GM12878 (cell line): ENCODE data around the gene SLX9. TPM values are rescaled to one million over a fixed set of nuclear protein-coding genes. Genes with fewer than 3 reads are reported as not detected.
A peak's percentile ranks its signal among the peaks of the same experiment; 100 is the strongest.

Experiments
- ATAC-seq: fragments of 200-7000 bp; cut with Tn5 transposase; 3 replicates; pipeline ENCODE4 v1.9.1; 2020; ENCODE audit warnings: mild to moderate bottlenecking, moderate library complexity
- BruUV-seq: library from RNA; stranded (reverse); fragments of 400-500 nt; replicated peaks from 2 replicates; lab custom pipeline; 2021; lab: Mats Ljungman, UMichigan
- CTCF ChIA-PET: fragments of 300-600 bp; sonication (Branson Sonifier 250); formaldehyde crosslinking; extraction: SDS; loops from one replicate; lab custom pipeline; 2021; ENCODE audit warnings: inconsistent platforms; lab: Yijun Ruan, JAX
- POLR2A ChIA-PET: fragments of 350-600 bp; formaldehyde crosslinking; extraction: SDS; loops from one replicate; lab custom pipeline; 2021; ENCODE audit warnings: inconsistent platforms; lab: Charles Lee
- RAD21 ChIA-PET: fragments of 300-600 bp; sonication (Branson Sonifier 250); formaldehyde crosslinking; loops from one replicate; lab custom pipeline; 2023; ENCODE audit warnings: antibody characterized with exemption; ENCODE audit not compliant: unreplicated experiment; lab: Charles Lee
- SMC1A ChIA-PET: fragments of 300-600 bp; sonication (Branson Sonifier 250); formaldehyde crosslinking; loops from one replicate; lab custom pipeline; 2023; ENCODE audit not compliant: unreplicated experiment, uncharacterized antibody; lab: Charles Lee
- DNase-seq: peaks from one replicate; pipeline ENCODE4 v3.0.0-alpha.2; 2011; ENCODE audit warnings: low read depth, low spot score
- FAIRE-seq: peaks from 3 replicates; lab custom pipeline; 2011; peaks lifted over from hg19 to GRCh38; lab: Jason Lieb, UNC
- H2AFZ ChIP-seq: 2 replicates; pipeline ENCODE4 v1.6.0; 2011; ENCODE audit warnings: low read depth, low read length, control low read depth; ENCODE audit not compliant: control insufficient read depth
- H3K27ac ChIP-seq: 2 replicates; pipeline ENCODE4 v1.5.1; 2011; ENCODE audit warnings: control low read depth; ENCODE audit not compliant: control insufficient read depth, insufficient read depth
- H3K27me3 ChIP-seq, 2 experiments: replicated peaks in 1 of 2; 2 replicates each; pipeline versions ENCODE4 v1.6.0 to v1.6.1; 2011; ENCODE audit warnings: low read length in 1 of 2; ENCODE audit not compliant: control insufficient read depth in 2 of 2, insufficient read depth in 2 of 2
- H3K36me3 ChIP-seq, 2 experiments: 2 replicates each; pipeline ENCODE4 v1.5.1; 2011; ENCODE audit warnings: low read length in 1 of 2; ENCODE audit not compliant: control insufficient read depth in 2 of 2, insufficient read depth in 2 of 2
- H3K4me1 ChIP-seq: 2 replicates; pipeline ENCODE4 v1.6.1; 2011; ENCODE audit warnings: mild to moderate bottlenecking, low read length, moderate library complexity, mixed read lengths; ENCODE audit not compliant: control insufficient read depth, insufficient read depth
- H3K4me2 ChIP-seq: 2 replicates; pipeline ENCODE4 v1.6.0; 2011; ENCODE audit warnings: control low read depth; ENCODE audit not compliant: control insufficient read depth, insufficient read depth
- H3K4me3 ChIP-seq: fragments of 200-600 bp; sonication (generic); 2 replicates; pipeline ENCODE4 v1.5.1; 2016
- H3K79me2 ChIP-seq: 2 replicates; pipeline ENCODE4 v1.6.0; 2011; ENCODE audit warnings: low read length; ENCODE audit not compliant: control insufficient read depth, insufficient read depth
- H3K9ac ChIP-seq: 2 replicates; pipeline ENCODE4 v1.8.0; 2011; ENCODE audit warnings: low read length, control low read depth, mixed read lengths; ENCODE audit not compliant: control insufficient read depth, insufficient read depth
- H3K9me3 ChIP-seq: replicated peaks from 3 replicates; pipeline ENCODE4 v1.5.1; 2011; ENCODE audit warnings: mild to moderate bottlenecking, low read length; ENCODE audit not compliant: control insufficient read depth, insufficient read depth
- H4K20me1 ChIP-seq: 2 replicates; pipeline ENCODE4 v1.6.0; 2011; ENCODE audit not compliant: control insufficient read depth, insufficient read depth
- CBX3 ChIP-seq: fragments of 200-600 bp; sonication (generic); IDR thresholded peaks from 2 replicates; pipeline ENCODE4 v1.6.1; 2016; ENCODE audit warnings: low read depth, borderline replicate concordance
- CBX5 ChIP-seq: sonication (generic); IDR thresholded peaks from 2 replicates; pipeline ENCODE4 v1.6.1; 2016; ENCODE audit warnings: low read depth, moderate library complexity, mild to moderate bottlenecking, inconsistent platforms
- EED ChIP-seq: sonication (generic); IDR thresholded peaks from 2 replicates; pipeline ENCODE4 v1.6.1; 2016; ENCODE audit warnings: antibody characterized with exemption, low read depth
- EP300 ChIP-seq, 2 experiments: fragments of 150-350 bp in 1 of 2; IDR thresholded peaks; 2 replicates each; pipeline ENCODE4 v1.6.1; 2011 to 2012; ENCODE audit warnings: low read depth in 2 of 2, low read length in 2 of 2, borderline replicate concordance in 1 of 2, improper control_type of control experiment in 1 of 2, inconsistent platforms in 1 of 2; ENCODE audit not compliant: control insufficient read depth in 1 of 2
- ESRRA ChIP-seq: IDR thresholded peaks from 2 replicates; pipeline ENCODE4 v1.6.1; 2012; ENCODE audit warnings: mild to moderate bottlenecking, low read length, improper control_type of control experiment
- HCFC1 ChIP-seq: fragments of 150-350 bp; IDR thresholded peaks from 2 replicates; pipeline ENCODE4 v1.6.1; 2014; ENCODE audit warnings: low read length
- KLF5 ChIP-seq: fragments of 450-650 bp; IDR thresholded peaks from 2 replicates; pipeline ENCODE4 v1.6.1; 2014; ENCODE audit warnings: mild to moderate bottlenecking; ENCODE audit not compliant: partially characterized antibody
- MTA3 ChIP-seq: IDR thresholded peaks from 2 replicates; pipeline ENCODE4 v1.6.1; 2012; ENCODE audit warnings: low read length, inconsistent platforms, borderline replicate concordance
- NR2C2 ChIP-seq: IDR thresholded peaks from 2 replicates; pipeline ENCODE4 v1.6.1; 2011; ENCODE audit warnings: borderline replicate concordance, low read depth; ENCODE audit not compliant: control insufficient read depth, insufficient read length
- POLR2AphosphoS5 ChIP-seq: IDR thresholded peaks from 2 replicates; pipeline ENCODE4 v1.6.1; 2011; ENCODE audit warnings: mild to moderate bottlenecking, low read length, inconsistent platforms
- SMC3 ChIP-seq: IDR thresholded peaks from 2 replicates; pipeline ENCODE4 v1.6.1; 2011; ENCODE audit warnings: low read length, improper control_type of control experiment, borderline replicate concordance
- SREBF1 ChIP-seq: IDR thresholded peaks from 2 replicates; pipeline ENCODE4 v1.6.1; 2012; ENCODE audit warnings: mild to moderate bottlenecking, low read length
- SUPT20H ChIP-seq: IDR thresholded peaks from 2 replicates; pipeline ENCODE4 v1.6.1; 2011; ENCODE audit warnings: low read depth, mild to moderate bottlenecking, low read length, moderate library complexity, borderline replicate concordance; ENCODE audit not compliant: control insufficient read depth
- ZBTB40 ChIP-seq: fragments of 450-650 bp; IDR thresholded peaks from 2 replicates; pipeline ENCODE4 v1.6.1; 2016; ENCODE audit warnings: mild to moderate bottlenecking, moderate library complexity, borderline replicate concordance
- ZNF217 ChIP-seq: fragments of 450-650 bp; IDR thresholded peaks from 2 replicates; pipeline ENCODE4 v1.6.1; 2017; ENCODE audit warnings: antibody characterized with exemption, mild to moderate bottlenecking
- WGBS: methylation state at CpG from one replicate; pipeline ENCODE4 v1.1.6; 2016; ENCODE audit warnings: low lambda C conversion rate; ENCODE audit not compliant: insufficient replicate concordance, insufficient coverage; ENCODE audit errors: missing lambda C conversion rate; 5-methylcytosine and 5-hydroxymethylcytosine counted together
- in situ Hi-C: fragments of 300-500 bp; cut with MboI; formaldehyde crosslinking; loops from 9 replicates; pipeline ENCODE4 v1.14.3; 2018; ENCODE audit warnings: mixed read lengths
- intact Hi-C: fragments of 100-400 bp; cut with micrococcal nuclease; formaldehyde crosslinking; loops from one replicate; pipeline ENCODE4 v1.14.2; 2022; ENCODE audit not compliant: unreplicated experiment
- polyA plus RNA-seq, 11 experiments: library from polyadenylated mRNA; depleted of rRNA in 4 of 11; unstranded in 6 of 11; stranded (reverse) in 5 of 11; fragments of >200 nt; fragmentation: Nextera tagmentation in 4 of 11; fragmentation: Illumina TruSeq in 1 of 11; extraction: Ambion mirVana in 4 of 11; extraction: Trizol in 1 of 11; gene quantifications; 1 replicate in 1 of 11; 2 replicates in 10 of 11; pipeline versions ENCODE4 v1.2.1 to v1.2.3, GENCODE V29; 2011 to 2016; ENCODE audit warnings: inconsistent platforms in 2 of 11, missing spikeins in 2 of 11, low read depth in 1 of 11
- total RNA-seq, 4 experiments: library from RNA; depleted of rRNA in 3 of 4; stranded (reverse); fragments of >200 nt in 3 of 4; fragmentation: Illumina TruSeq in 1 of 4; extraction: Trizol in 1 of 4; gene quantifications; 2 replicates each; pipeline versions ENCODE4 v1.2.1 to v1.2.3, GENCODE V29; 2013 to 2021
- TF ChIP-seq, protein P1 (sequence below): fragments of 150-350 bp; IDR thresholded peaks from 2 replicates; pipeline ENCODE4 v1.6.1; 2014; ENCODE audit warnings: mild to moderate bottlenecking, low read depth, low read length
- TF ChIP-seq, protein P2 (sequence below): fragments of 450-650 bp; IDR thresholded peaks from 2 replicates; pipeline ENCODE4 v1.6.1; 2018; ENCODE audit warnings: borderline replicate concordance, mild to moderate bottlenecking; ENCODE audit not compliant: partially characterized antibody

Gene SLX9
- total and polyA plus RNA-seq, 10 of the 15 experiments (the other 5 are each of a cell fraction or from before 2014, with no cell fraction given) = 0.69 to 81.3 (median 33.9) TPM

DNA sequence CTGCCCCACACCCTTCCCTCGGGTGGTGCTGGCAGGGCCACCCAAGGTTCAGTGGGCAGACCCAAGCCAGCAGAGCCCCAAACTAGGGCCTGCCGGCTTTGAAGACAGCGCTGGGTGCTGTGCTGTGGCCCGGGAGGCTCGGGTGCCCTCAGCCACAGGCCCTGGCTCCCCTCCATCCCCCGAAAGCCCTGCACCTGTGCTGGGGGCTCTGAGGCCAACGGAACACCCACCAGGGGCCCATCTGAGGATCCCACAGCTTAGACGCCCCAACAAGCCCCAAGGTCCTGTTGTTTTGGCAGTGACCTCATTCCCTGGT lies 27.7 kb upstream of the SLX9 start:
- DNase-seq (no peak), ATAC-seq (no peak), FAIRE-seq (no peak)
- Histone ChIP-seq H3K27ac (peak overlapping the region; percentile 62), H2AFZ (peak overlapping the region; percentile 7; the same call in 1 of the 2 replicates), H3K4me2 (peak overlapping the region; percentile 31), H3K36me3 (peaks cover 3 to 10% of the 10 kb centered on the region in 2 experiments; a peak in 3 of 4 replicates), H3K4me1 (peaks cover 35% of the 10 kb centered on the region), H3K9me3 (no peaks in the 10 kb centered on the region), H4K20me1 (no peaks in the 10 kb centered on the region), H3K4me3 (no peak overlapping the region), H3K9ac (peak overlapping the region; percentile 3; the same call in 1 of the 2 replicates), H3K79me2 (peaks cover 10% of the 10 kb centered on the region), H3K27me3 (no peaks in the 10 kb centered on the region)
- SMC1A ChIA-PET = no interaction called here
- WGBS = 18% methylated on average over 8 of the region's 8 CpGs
- POLR2A ChIA-PET = no interaction called here
- intact Hi-C loops (no loop called here), in situ Hi-C loops (no loop called here)
- no TSS peak for BruUV-seq
- CTCF ChIA-PET = no interaction called here
- RAD21 ChIA-PET = no interaction called here
- no peak for TF ChIP-seq ESRRA
- no peak for TF ChIP-seq SREBF1
- TF ChIP-seq NR2C2 = no peak
- no peak for TF ChIP-seq CBX3
- no peak for TF ChIP-seq SUPT20H
- TF ChIP-seq SMC3 = no peak
- no peak for TF ChIP-seq POLR2AphosphoS5
- no peak for TF ChIP-seq EP300 (IDR thresholded peaks at IDR 0.05; ENCODE audit: borderline replicate concordance in 1 of 2, control insufficient read depth in 1 of 2, low read depth in 2 of 2, low read length in 2 of 2)
- TF ChIP-seq, protein P1, sequence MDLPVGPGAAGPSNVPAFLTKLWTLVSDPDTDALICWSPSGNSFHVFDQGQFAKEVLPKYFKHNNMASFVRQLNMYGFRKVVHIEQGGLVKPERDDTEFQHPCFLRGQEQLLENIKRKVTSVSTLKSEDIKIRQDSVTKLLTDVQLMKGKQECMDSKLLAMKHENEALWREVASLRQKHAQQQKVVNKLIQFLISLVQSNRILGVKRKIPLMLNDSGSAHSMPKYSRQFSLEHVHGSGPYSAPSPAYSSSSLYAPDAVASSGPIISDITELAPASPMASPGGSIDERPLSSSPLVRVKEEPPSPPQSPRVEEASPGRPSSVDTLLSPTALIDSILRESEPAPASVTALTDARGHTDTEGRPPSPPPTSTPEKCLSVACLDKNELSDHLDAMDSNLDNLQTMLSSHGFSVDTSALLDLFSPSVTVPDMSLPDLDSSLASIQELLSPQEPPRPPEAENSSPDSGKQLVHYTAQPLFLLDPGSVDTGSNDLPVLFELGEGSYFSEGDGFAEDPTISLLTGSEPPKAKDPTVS = no peak
- TF ChIP-seq EED = no peak
- no peak for TF ChIP-seq HCFC1
- no peak for TF ChIP-seq ZNF217
- TF ChIP-seq KLF5 = no peak
- TF ChIP-seq, protein P2, sequence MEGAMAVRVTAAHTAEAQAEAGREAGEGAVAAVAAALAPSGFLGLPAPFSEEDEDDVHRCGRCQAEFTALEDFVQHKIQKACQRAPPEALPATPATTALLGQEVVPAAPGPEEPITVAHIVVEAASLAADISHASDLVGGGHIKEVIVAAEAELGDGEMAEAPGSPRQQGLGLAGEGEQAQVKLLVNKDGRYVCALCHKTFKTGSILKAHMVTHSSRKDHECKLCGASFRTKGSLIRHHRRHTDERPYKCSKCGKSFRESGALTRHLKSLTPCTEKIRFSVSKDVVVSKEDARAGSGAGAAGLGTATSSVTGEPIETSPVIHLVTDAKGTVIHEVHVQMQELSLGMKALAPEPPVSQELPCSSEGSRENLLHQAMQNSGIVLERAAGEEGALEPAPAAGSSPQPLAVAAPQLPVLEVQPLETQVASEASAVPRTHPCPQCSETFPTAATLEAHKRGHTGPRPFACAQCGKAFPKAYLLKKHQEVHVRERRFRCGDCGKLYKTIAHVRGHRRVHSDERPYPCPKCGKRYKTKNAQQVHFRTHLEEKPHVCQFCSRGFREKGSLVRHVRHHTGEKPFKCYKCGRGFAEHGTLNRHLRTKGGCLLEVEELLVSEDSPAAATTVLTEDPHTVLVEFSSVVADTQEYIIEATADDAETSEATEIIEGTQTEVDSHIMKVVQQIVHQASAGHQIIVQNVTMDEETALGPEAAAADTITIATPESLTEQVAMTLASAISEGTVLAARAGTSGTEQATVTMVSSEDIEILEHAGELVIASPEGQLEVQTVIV = no peak
- TF ChIP-seq CBX5 = no peak
- no peak for TF ChIP-seq MTA3
- no peak for TF ChIP-seq ZBTB40
